ENCODE measurements around the gene DIDO1. TPM values are rescaled to one million over a fixed set of nuclear protein-coding genes. Genes with fewer than 3 reads are reported as not detected.
A peak's percentile ranks its signal among the peaks of the same experiment; 100 is the strongest.

The DIDO1 gene
- total and polyA plus RNA-seq, 2 of the 13 experiments (the other 11 are each of a cell fraction or from before 2014, with no cell fraction given) = 75.0 to 75.1 TPM

GRCh38 chr20:62968378-62969178 lies 42.3 kb upstream of the DIDO1 start (continued):
- TF ChIP-seq ZNF318 (CRISPR knock-in tag; IDR thresholded peaks at IDR 0.05) (peak; percentile 85; the same call in 1 of the 2 replicates), ZNF552 (CRISPR knock-in tag; IDR thresholded peaks at IDR 0.05; ENCODE audit: borderline replicate concordance) (no peak), ZNF225 (CRISPR knock-in tag; IDR thresholded peaks at IDR 0.05) (no peak), FOSL2 (CRISPR knock-in tag; IDR thresholded peaks at IDR 0.05) (no peak; the same call in 1 of the 2 replicates), ZNF782 (CRISPR knock-in tag; IDR thresholded peaks at IDR 0.05; ENCODE audit: borderline replicate concordance) (no peak), GATAD2A (CRISPR knock-in tag; IDR thresholded peaks at IDR 0.05) (no peak), PAWR (CRISPR knock-in tag; IDR thresholded peaks at IDR 0.05; ENCODE audit: borderline replicate concordance) (no peak), ZNF282 (IDR thresholded peaks at IDR 0.05; ENCODE audit: partially characterized antibody) (no peak), ZC3H4 (CRISPR knock-in tag; IDR thresholded peaks at IDR 0.05; ENCODE audit: borderline replicate concordance) (0 out of 2 replicates have a peak, but pooled peaks have one; percentile 56), PREB (CRISPR knock-in tag; IDR thresholded peaks at IDR 0.05) (0 out of 2 replicates have a peak, but pooled peaks have one; percentile 92), ZNF530 (CRISPR knock-in tag; IDR thresholded peaks at IDR 0.05; ENCODE audit: low read depth) (no peak), JDP2 (CRISPR knock-in tag; IDR thresholded peaks at IDR 0.05; ENCODE audit: borderline replicate concordance) (no peak; the same call in 1 of the 2 replicates), BRF2 (CRISPR knock-in tag; IDR thresholded peaks at IDR 0.05) (no peak), SYNCRIP (IDR thresholded peaks at IDR 0.05; ENCODE audit: insufficient read depth, low read depth, low read length) (no peak)

Measured in HepG2 (cell line).